ENCODE data around the gene DPP6. TPM values are rescaled to one million over a fixed set of nuclear protein-coding genes. Genes with fewer than 3 reads are reported as not detected.

The DPP6 gene
- total RNA-seq, 1 donor from 2014 or later: not detected

GRCh38 chr7:154497751-154498150 lies 445.6 kb downstream of the DPP6 start:
- DNase-seq (ENCODE audit: low spot score in 2 of 2): no peak
- no peaks in the 10 kb centered on the region for H3K36me3 ChIP-seq
- intact Hi-C loops (cut with DNase I): no loop called here
- H3K9me3 ChIP-seq: no peaks in the 10 kb centered on the region
- no peaks in the 10 kb centered on the region for H3K27me3 ChIP-seq
- H3K4me3 ChIP-seq: no peak overlapping the region
- no peak overlapping the region for H3K27ac ChIP-seq
- no peaks in the 10 kb centered on the region for H3K4me1 ChIP-seq
- no peak for TF ChIP-seq CTCF (IDR thresholded peaks at IDR 0.05)

- intact Hi-C loops (cut with DNase I): no loop called here
- DNase-seq (ENCODE audit: low spot score in 2 of 2): no peak
- peak in 1 of 3 experiments; percentile 31 for TF ChIP-seq CTCF (IDR thresholded peaks at IDR 0.05)
- Histone ChIP-seq H3K4me3 (no peak overlapping the region), H3K9me3 (no peaks in the 10 kb centered on the region), H3K27me3 (no peaks in the 10 kb centered on the region), H3K27ac (no peak overlapping the region), H3K36me3 (no peaks in the 10 kb centered on the region), H3K4me1 (no peaks in the 10 kb centered on the region)
These were observed 451.9 kb downstream of the DPP6 start for GRCh38 chr7:154503962-154504550.

GRCh38 chr7:154504918-154505317 lies 452.7 kb downstream of the DPP6 start:
- H3K27me3 ChIP-seq: no peaks in the 10 kb centered on the region
- no peak for DNase-seq (ENCODE audit: low spot score in 2 of 2)
- H3K27ac ChIP-seq: no peak overlapping the region
- H3K4me3 ChIP-seq: no peak overlapping the region
- intact Hi-C loops (cut with DNase I): no loop called here
- TF ChIP-seq CTCF (IDR thresholded peaks at IDR 0.05): no peak
- H3K9me3 ChIP-seq: no peaks in the 10 kb centered on the region
- no peaks in the 10 kb centered on the region for H3K4me1 ChIP-seq
- no peaks in the 10 kb centered on the region for H3K36me3 ChIP-seq

GRCh38 chr7:154505362-154505761 lies 453.2 kb downstream of the DPP6 start:
- Histone ChIP-seq H3K36me3 (no peaks in the 10 kb centered on the region), H3K9me3 (no peaks in the 10 kb centered on the region), H3K4me3 (no peak overlapping the region), H3K27me3 (no peaks in the 10 kb centered on the region), H3K27ac (no peak overlapping the region), H3K4me1 (no peaks in the 10 kb centered on the region)
- no peak for DNase-seq (ENCODE audit: low spot score in 2 of 2)
- no peak for TF ChIP-seq CTCF (IDR thresholded peaks at IDR 0.05)
- intact Hi-C loops (cut with DNase I): no loop called here

GRCh38 chr7:154509192-154509591 lies 457.0 kb downstream of the DPP6 start:
- Histone ChIP-seq H3K4me3 (no peak overlapping the region), H3K9me3 (no peaks in the 10 kb centered on the region), H3K4me1 (no peaks in the 10 kb centered on the region), H3K36me3 (no peaks in the 10 kb centered on the region), H3K27me3 (no peaks in the 10 kb centered on the region), H3K27ac (no peak overlapping the region)
- DNase-seq (ENCODE audit: low spot score in 2 of 2): no peak
- intact Hi-C loops (cut with DNase I): no loop called here
- TF ChIP-seq CTCF (IDR thresholded peaks at IDR 0.05): no peak
